Measurements from ENCODE around the gene EIF2D. TPM values are rescaled to one million over a fixed set of nuclear protein-coding genes. Genes with fewer than 3 reads are reported as not detected.

EIF2D gene
- total and polyA plus RNA-seq, 2 of the 13 experiments (the other 11 are each of a cell fraction or from before 2014, with no cell fraction given), result 45.1 to 64.9 TPM

DNA sequence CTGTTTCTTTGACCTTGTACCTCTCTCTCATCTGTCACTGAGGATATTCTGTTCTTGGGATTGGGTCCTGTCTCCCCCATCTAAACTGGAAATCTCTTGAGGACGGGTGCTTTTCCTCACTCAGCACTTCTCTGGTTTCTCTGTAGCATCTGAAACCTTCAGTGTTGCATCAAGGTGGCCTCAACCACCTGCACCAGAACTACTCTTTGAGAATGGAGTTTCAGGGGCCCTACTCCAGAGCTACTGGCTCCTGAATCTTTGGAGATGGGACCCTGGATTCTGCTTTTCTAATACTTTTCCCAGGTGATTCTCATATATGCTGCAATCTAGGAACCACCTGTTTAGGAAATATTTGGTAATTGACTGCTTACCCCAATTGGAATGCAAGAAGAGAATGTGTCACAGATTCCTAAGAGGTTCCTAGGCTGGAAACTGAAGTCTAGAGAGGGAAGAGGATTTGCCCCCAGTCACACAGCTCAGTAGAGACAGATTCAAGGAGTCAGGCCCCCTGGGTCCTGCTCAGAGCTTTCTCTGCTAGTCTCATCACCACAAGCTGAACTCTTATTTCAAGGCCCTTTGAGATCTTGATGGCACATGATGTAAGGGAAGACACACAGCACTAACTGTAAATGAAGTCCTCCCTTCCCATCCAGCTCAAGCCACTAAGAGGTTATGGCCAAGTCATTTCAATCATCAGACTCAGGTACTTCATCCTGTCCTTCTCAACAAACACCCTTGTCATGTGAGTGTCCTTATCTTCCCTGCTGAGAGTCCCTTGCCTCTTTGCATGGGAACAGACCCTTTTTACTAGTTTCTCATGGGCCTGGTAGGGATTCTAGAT is 48.7 kb downstream of the EIF2D start (continued):
- TF ChIP-seq SP5 (CRISPR knock-in tag; IDR thresholded peaks at IDR 0.05; ENCODE audit: borderline replicate concordance, low read depth), result no peak
- no peak for TF ChIP-seq ZNF121 (CRISPR knock-in tag; IDR thresholded peaks at IDR 0.05)
- TF ChIP-seq, protein P1, sequence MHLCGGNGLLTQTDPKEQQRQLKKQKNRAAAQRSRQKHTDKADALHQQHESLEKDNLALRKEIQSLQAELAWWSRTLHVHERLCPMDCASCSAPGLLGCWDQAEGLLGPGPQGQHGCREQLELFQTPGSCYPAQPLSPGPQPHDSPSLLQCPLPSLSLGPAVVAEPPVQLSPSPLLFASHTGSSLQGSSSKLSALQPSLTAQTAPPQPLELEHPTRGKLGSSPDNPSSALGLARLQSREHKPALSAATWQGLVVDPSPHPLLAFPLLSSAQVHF (CRISPR knock-in tag; IDR thresholded peaks at IDR 0.05), result no peak

DNA sequence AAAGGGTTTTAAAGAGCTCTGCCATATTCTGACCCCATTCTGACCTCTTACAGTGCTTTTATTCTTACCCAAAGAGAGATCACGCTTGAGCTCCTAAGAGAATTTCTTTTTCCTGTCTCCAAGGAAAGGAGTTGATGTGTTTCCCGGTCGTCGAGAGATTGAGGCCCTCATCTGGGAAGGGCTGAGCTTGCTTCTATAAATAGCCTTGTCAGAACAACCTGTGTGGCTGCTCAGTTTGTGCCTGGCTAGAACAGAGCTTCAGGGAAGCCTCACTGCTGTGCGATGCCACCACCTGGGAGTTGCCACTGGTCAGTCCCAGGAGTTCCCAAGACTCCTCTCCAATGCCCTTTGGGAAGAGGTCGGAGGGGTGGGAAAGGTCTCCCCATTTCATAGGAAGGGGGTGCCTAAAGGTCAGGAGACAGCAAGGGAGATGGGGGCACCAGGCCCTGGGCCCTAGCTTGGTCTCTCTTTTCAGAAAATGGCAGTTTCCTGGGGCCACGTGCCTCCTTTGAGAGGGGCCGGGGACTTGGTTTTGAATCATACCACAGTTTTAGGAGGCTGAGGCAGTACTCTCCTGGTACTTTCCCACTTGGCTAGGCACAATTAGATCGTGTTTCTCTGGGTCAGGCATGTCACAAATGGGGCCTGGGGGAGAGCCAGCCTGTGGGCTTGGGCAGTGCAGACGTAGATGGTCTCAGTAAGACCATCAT is 52.1 kb downstream of the EIF2D start:
- DNase-seq (ENCODE audit: low spot score) (no peak), FAIRE-seq (no peak), ATAC-seq (no peak)
- H2AFZ ChIP-seq (ENCODE audit: low read length), result no peak overlapping the region
- no TSS peak for BruUV-seq (replicated peaks)
- intact Hi-C loops (cut with micrococcal nuclease; ENCODE audit: unreplicated experiment), result no loop called here
- peaks cover 2 to 28% of the 10 kb centered on the region in 2 experiments; a peak in 3 of 5 replicates for H3K27me3 ChIP-seq (ENCODE audit: control insufficient read depth in 1 of 2, insufficient read depth in 2 of 2, low read length in 2 of 2)
- H3K79me2 ChIP-seq (ENCODE audit: insufficient read depth, low read length), result no peaks in the 10 kb centered on the region
- H3K4me1 ChIP-seq (ENCODE audit: insufficient read depth, low read length), result peaks cover 66% of the 10 kb centered on the region
- CTCF ChIA-PET (ENCODE audit: low intra/inter-chr PET ratio, low total read pairs), result no interaction called here
- H3K4me2 ChIP-seq (ENCODE audit: low read depth, low read length), result no peak overlapping the region
- H3K9ac ChIP-seq (ENCODE audit: insufficient read depth, low read depth, low read length), result no peak overlapping the region
- WGBS (ENCODE audit: low lambda C conversion rate), result 50% methylated on average over 7 of the region's 10 CpGs
- H3K36me3 ChIP-seq (replicated peaks in 1 of 2; ENCODE audit: control insufficient read depth in 1 of 2, insufficient read depth in 2 of 2, low read length in 2 of 2), result no peaks in the 10 kb centered on the region
- in situ Hi-C loops (cut with HindIII; ENCODE audit: extremely low pct_ligation_motif_present, low pct_unique_long_range_greater_than_20kb), result no loop called here
- no peaks in the 10 kb centered on the region for H3K9me3 ChIP-seq (ENCODE audit: low read length)
- peaks cover 5% of the 10 kb centered on the region; the same call in 1 of the 2 replicates for H4K20me1 ChIP-seq (ENCODE audit: insufficient read depth, low read length)
- H3K4me3 ChIP-seq (replicated peaks in 1 of 3; ENCODE audit: insufficient read depth in 1 of 3, low read depth in 2 of 3, low read length in 3 of 3), result no peak overlapping the region
- POLR2A ChIA-PET, result no interaction called here
- no peak overlapping the region for H3K27ac ChIP-seq (ENCODE audit: extremely low read length, insufficient read depth, low read length)
- TF ChIP-seq ZBTB7B (CRISPR knock-in tag; IDR thresholded peaks at IDR 0.05) (no peak), ATF7 (IDR thresholded peaks at IDR 0.05) (no peak), ATF7 (CRISPR knock-in tag; IDR thresholded peaks at IDR 0.05) (no peak), REXO4 (CRISPR knock-in tag; IDR thresholded peaks at IDR 0.05; ENCODE audit: borderline replicate concordance) (no peak), TCF7 (IDR thresholded peaks at IDR 0.05; ENCODE audit: low read depth) (no peak)
- TF ChIP-seq, protein P2, sequence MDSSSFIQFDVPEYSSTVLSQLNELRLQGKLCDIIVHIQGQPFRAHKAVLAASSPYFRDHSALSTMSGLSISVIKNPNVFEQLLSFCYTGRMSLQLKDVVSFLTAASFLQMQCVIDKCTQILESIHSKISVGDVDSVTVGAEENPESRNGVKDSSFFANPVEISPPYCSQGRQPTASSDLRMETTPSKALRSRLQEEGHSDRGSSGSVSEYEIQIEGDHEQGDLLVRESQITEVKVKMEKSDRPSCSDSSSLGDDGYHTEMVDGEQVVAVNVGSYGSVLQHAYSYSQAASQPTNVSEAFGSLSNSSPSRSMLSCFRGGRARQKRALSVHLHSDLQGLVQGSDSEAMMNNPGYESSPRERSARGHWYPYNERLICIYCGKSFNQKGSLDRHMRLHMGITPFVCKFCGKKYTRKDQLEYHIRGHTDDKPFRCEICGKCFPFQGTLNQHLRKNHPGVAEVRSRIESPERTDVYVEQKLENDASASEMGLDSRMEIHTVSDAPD (CRISPR knock-in tag; IDR thresholded peaks at IDR 0.05), result no peak
- TF ChIP-seq, protein P3, sequence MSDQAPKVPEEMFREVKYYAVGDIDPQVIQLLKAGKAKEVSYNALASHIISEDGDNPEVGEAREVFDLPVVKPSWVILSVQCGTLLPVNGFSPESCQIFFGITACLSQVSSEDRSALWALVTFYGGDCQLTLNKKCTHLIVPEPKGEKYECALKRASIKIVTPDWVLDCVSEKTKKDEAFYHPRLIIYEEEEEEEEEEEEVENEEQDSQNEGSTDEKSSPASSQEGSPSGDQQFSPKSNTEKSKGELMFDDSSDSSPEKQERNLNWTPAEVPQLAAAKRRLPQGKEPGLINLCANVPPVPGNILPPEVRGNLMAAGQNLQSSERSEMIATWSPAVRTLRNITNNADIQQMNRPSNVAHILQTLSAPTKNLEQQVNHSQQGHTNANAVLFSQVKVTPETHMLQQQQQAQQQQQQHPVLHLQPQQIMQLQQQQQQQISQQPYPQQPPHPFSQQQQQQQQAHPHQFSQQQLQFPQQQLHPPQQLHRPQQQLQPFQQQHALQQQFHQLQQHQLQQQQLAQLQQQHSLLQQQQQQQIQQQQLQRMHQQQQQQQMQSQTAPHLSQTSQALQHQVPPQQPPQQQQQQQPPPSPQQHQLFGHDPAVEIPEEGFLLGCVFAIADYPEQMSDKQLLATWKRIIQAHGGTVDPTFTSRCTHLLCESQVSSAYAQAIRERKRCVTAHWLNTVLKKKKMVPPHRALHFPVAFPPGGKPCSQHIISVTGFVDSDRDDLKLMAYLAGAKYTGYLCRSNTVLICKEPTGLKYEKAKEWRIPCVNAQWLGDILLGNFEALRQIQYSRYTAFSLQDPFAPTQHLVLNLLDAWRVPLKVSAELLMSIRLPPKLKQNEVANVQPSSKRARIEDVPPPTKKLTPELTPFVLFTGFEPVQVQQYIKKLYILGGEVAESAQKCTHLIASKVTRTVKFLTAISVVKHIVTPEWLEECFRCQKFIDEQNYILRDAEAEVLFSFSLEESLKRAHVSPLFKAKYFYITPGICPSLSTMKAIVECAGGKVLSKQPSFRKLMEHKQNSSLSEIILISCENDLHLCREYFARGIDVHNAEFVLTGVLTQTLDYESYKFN (CRISPR knock-in tag; conservative IDR thresholded peaks at IDR 0.05), result no peak
- TF ChIP-seq, protein P4, sequence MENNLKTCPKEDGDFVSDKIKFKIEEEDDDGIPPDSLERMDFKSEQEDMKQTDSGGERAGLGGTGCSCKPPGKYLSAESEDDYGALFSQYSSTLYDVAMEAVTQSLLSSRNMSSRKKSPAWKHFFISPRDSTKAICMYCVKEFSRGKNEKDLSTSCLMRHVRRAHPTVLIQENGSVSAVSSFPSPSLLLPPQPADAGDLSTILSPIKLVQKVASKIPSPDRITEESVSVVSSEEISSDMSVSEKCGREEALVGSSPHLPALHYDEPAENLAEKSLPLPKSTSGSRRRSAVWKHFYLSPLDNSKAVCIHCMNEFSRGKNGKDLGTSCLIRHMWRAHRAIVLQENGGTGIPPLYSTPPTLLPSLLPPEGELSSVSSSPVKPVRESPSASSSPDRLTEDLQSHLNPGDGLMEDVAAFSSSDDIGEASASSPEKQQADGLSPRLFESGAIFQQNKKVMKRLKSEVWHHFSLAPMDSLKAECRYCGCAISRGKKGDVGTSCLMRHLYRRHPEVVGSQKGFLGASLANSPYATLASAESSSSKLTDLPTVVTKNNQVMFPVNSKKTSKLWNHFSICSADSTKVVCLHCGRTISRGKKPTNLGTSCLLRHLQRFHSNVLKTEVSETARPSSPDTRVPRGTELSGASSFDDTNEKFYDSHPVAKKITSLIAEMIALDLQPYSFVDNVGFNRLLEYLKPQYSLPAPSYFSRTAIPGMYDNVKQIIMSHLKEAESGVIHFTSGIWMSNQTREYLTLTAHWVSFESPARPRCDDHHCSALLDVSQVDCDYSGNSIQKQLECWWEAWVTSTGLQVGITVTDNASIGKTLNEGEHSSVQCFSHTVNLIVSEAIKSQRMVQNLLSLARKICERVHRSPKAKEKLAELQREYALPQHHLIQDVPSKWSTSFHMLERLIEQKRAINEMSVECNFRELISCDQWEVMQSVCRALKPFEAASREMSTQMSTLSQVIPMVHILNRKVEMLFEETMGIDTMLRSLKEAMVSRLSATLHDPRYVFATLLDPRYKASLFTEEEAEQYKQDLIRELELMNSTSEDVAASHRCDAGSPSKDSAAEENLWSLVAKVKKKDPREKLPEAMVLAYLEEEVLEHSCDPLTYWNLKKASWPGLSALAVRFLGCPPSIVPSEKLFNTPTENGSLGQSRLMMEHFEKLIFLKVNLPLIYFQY (CRISPR knock-in tag; IDR thresholded peaks at IDR 0.05; ENCODE audit: borderline replicate concordance), result no peak
